GM23248 (cell line): ENCODE results near the gene CCDC59.

Experiments used
- EZH2 ChIP-seq: fragments of 200-600 bp; sonication (generic); IDR thresholded peaks from 2 replicates; pipeline ENCODE4 v1.6.1; 2018; ENCODE audit warnings: antibody characterized with exemption, mild to moderate bottlenecking; ENCODE audit not compliant: insufficient read depth, poor library complexity, severe bottlenecking
- EZH2phosphoT487 ChIP-seq: fragments of 200-600 bp; sonication (generic); IDR thresholded peaks from 2 replicates; pipeline ENCODE4 v1.6.1; 2018; ENCODE audit warnings: antibody characterized with exemption, moderate library complexity, mild to moderate bottlenecking, low read depth; ENCODE audit not compliant: insufficient read depth

- TF ChIP-seq EZH2 (no peak), EZH2phosphoT487 (no peak)
Observed at GRCh38 chr12:82358200-82359114, at the start of gene CCDC59, which contains the start of gene METTL25.
